GDM1 (cell line): ENCODE measurements around the gene ZCCHC3.
"Not testable (repeated sequence)": the region's sequence is repeated elsewhere in the genome, so short reads cannot be mapped to it uniquely, and the experiment has no call there.

Experiments
- DNase-seq: peaks from one replicate; lab custom pipeline; 2025; lab: John Stamatoyannopoulos, UW

ZCCHC3 gene

DNA sequence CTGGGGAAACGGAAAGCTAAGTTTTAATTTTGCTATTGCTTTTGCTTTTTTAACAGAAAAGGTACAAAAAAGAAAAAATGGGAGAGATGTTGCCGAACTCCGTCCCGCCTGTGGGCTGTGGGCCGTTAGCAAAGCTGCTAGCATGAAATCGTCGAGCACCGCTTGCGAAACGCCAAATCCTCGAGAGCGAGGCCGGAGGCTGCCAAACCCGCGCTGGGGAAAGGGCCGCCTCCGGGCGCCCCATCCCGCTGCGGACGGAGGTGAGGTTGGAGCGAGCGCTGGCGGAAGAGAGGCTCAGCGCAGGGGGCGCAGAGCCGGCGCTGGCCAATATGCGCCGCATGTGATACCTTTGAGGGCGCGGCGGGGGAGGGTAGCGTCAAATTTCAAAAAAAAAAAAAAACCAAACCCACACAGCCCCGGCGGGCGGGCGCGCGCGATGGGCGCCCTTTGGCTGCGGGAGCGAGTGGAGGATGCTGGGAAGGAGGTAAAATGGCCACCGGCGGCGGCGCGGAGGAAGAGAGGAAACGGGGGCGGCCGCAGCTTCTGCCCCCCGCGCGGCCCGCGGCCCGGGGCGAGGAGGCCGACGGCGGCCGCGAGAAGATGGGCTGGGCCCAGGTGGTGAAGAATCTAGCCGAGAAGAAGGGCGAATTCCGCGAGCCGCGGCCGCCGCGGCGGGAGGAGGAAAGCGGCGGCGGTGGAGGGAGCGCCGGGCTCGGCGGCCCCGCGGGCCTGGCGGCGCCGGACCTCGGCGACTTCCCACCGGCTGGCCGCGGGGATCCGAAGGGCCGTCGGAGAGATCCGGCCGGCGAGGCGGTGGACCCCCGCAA, at the start of gene ZCCHC3:
TSS of gene ZCCHC3 (plus strand) at position 473 of the 827 bp plus-strand sequence. CDS start at position 490, 17 bp downstream.
- peak; percentile 90 for DNase-seq

- DNase-seq: peak; percentile 8
Measured at GRCh38 chr20:251354-251753, 46.0 kb upstream of the ZCCHC3 start.

DNA sequence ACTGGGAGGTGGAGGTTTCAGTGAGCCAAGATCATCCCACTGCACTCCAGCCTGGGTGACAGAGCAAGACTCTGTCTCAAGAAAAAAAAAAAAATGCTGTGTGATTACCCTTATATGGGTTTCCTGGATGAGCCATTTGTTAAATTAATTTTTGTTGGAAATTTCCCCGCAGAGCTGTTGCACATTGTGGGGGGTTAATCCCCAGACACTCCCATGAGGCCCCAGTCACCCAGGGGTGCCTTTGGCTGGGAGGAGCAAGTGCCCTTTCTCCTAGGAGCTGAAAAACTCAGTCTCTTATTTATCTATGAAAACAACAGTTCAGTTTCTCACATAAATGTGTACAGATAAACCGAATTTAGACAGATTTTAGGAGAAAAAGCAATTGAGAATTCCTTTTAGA, 44.6 kb upstream of the ZCCHC3 start:
- no peak for DNase-seq

DNA sequence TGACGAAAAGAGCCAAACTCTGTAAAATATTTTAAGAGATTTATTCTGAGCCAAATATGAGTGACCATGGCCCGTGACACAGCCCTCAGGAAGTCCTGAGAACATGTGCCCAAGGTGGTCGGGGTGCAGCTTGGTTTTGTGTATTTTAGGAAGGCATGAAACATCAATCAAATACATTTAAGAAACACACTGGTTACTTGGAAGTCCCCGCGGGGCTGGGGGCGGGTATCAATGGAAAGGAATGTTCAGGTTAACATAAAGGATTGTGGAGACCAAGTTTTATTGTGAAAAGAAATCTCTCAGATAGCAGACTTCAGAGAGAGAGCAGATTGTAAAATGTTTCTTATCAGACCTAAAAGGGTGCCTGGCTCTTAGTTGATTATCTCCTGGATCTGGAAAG, 43.9 kb upstream of the ZCCHC3 start:
- not testable (repeated sequence) for DNase-seq

- DNase-seq: no peak
Measured at GRCh38 chr20:257419-257818, 40.0 kb upstream of the ZCCHC3 start, which contains the start of gene DEFB132. DEFB132 (plus strand) TSS chr20:257724; CDS start chr20:257779, 55 bp downstream.

DNA sequence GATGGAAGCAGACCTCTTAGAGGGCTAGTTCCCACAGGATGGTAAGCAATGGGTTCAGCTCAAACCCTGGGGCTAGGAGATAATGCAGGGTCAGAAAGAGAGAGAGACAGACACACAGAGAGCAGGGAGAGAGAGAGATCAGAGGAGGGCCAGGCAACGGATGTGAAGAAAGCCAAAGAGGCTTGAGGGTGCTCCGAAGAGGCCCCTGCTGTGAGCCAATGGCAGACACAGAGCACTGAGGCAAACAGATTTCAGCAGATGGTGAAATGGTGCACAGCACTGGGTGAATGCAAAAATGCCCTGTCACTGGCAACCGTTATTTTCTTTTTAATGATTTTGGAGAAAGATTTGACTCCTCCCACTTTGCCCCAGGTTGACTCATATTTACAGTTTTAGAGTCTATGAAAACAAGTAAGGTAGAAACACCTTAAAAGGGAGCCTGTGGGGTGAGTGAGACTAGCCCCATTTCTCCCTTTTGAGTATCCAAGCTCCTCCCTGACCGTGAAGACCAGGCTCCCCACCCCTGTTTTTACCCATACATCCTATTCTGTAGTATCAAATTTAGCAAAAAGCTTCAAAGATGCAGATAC, 39.0 kb upstream of the ZCCHC3 start:
- DNase-seq: no peak

DNA sequence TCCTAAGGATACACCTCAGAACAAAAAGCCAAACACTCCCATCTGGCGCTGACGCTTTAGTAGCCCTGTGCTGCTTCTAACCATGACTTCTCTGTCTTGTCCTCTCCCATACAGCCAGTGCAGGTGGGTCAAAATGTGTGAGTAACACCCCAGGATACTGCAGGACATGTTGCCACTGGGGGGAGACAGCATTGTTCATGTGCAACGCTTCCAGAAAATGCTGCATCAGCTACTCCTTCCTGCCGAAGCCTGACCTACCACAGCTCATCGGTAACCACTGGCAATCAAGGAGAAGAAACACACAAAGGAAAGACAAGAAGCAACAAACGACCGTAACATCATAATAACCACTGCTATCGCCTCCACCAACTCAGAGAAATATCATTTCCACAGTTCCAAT, 38.4 kb upstream of the ZCCHC3 start:
- DNase-seq: peak; percentile 1

- no peak for DNase-seq
Measured at GRCh38 chr20:259981-260380, 37.4 kb upstream of the ZCCHC3 start.

DNA sequence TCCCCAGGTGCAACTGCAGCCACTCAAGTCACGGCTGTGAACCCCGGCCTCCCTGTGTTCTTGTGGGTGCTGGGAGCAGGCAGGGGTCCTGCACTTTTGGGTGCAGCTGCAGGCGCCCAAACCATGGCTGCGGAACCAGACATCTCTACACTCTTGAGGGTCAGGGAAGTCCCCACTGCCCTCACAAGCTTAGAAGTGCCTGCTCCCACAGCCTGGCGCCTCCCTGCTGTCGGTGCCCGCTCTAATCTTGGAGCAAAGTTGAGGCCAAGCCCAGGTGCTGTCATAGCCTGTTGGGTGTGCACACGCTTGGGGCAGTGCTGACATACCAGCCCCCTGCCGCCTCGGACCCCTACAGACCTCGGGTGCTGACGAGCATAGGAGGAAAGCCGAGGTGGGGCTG, 33.7 kb upstream of the ZCCHC3 start:
- no peak for DNase-seq

- DNase-seq: peak; percentile 78
Measured at GRCh38 chr20:266596-267562, 30.5 kb upstream of the ZCCHC3 start.

- DNase-seq: no peak
Measured at GRCh38 chr20:270517-270916, 26.9 kb upstream of the ZCCHC3 start.

GRCh38 chr20:271069-271468, 26.3 kb upstream of the ZCCHC3 start:
- no peak for DNase-seq

GRCh38 chr20:271528-271927, 25.8 kb upstream of the ZCCHC3 start:
- no peak for DNase-seq

DNA sequence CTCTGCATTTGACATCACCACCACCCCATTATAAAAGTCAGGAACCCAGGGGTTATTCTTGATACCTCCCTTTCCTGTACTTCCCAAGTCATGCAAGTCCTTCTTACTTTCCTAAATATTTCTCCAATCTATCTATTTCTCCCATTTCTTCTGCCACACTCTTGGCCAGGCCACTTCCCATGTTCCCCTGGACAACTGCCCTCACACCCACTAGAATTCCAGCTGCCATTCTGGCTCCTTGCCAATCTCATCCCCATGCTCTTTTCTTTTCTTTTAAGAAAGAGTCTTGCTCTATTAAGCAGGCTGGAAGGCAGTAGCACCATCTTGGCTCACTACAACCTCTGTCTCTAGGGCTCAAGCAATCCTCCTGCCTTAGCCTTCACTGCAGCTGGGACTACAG, 24.7 kb upstream of the ZCCHC3 start:
- no peak for DNase-seq

GRCh38 chr20:273884-274283, 23.5 kb upstream of the ZCCHC3 start:
- no peak for DNase-seq

- DNase-seq: no peak
Measured at GRCh38 chr20:275791-276190, 21.6 kb upstream of the ZCCHC3 start.

- no peak for DNase-seq
Measured at GRCh38 chr20:276620-277495, 20.5 kb upstream of the ZCCHC3 start.

DNA sequence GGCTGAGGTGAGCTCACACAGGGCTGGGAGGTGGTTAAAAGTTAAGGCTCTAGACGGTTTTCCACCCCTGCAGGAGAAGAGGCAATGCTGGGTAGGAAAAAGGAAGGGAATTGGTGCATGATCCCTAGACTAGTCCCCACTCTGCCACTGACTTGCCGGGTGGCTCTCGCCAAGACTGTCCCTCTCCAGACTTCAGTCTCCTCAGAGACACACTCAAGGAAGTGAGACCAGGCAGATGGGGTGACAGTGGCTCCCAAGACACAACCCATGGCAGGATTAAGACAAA, 19.9 kb upstream of the ZCCHC3 start:
- no peak for DNase-seq

GRCh38 chr20:278181-278580, 19.2 kb upstream of the ZCCHC3 start:
- no peak for DNase-seq

DNA sequence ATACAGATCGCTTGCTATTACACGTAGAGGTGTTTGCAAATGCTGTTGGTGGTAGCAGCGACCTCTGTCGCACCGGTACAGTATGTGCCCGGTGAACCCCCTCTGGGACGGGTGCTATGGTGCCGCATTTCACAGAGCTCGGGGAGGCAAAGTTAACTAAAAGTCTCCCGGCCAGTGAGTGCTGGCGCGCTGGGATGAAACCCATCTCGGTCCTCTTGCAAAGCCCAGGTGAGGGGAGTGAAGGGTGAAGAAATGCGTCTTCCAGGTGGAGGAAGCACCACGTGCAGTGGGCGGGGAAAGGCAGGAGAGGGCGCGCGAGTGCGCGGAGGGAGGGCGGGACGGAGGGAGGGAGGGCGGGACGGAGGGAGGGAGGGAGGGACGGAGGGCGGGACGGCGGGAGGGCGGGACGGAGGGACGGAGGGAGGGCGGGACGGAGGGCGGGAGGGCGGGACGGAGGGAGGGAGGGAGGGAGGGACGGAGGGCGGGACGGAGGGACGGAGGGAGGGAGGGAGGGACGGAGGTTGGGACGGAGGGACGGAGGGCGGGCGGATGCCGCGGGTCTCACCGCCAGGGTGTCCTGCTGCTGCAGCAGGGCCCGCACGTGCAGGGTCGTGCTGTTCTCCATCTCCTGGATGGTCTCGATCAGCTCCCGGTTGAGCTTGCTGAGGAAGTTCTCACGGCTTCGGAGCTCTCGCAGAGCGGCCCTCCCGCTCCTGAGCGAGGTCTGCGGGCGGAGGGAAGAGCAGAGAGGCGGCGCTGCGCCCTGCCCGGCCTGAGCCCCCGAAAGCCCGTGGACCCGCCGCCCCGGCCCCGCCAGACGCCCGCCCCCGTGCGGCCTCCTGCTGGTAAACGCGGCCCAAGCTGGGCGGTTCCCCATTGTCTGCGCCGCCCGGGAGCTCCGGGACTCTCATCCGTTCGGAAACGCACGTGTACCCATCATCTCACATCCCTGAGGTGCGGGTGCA, 18.5 kb upstream of the ZCCHC3 start:
- DNase-seq: no peak
